ENCODE measurements around the gene ZFP90.
"Not testable (repeated sequence)": the region's sequence is repeated elsewhere in the genome, so short reads cannot be mapped to it uniquely, and the experiment has no call there.

The ZFP90 gene

GRCh38 chr16:68492543-68493411 is 46.3 kb upstream of the ZFP90 start:
- Mint-ChIP-seq H3K27me3 (ENCODE audit: low read depth) (peaks cover 6% of the 10 kb centered on the region), H3K4me3 (no peak overlapping the region), H3K4me1 (peaks cover 14% of the 10 kb centered on the region), H3K36me3 (ENCODE audit: low read depth) (no peaks in the 10 kb centered on the region), H3K27ac (no peak overlapping the region), H3K9me3 (peaks cover 3% of the 10 kb centered on the region)
- TF ChIP-seq, protein P1, sequence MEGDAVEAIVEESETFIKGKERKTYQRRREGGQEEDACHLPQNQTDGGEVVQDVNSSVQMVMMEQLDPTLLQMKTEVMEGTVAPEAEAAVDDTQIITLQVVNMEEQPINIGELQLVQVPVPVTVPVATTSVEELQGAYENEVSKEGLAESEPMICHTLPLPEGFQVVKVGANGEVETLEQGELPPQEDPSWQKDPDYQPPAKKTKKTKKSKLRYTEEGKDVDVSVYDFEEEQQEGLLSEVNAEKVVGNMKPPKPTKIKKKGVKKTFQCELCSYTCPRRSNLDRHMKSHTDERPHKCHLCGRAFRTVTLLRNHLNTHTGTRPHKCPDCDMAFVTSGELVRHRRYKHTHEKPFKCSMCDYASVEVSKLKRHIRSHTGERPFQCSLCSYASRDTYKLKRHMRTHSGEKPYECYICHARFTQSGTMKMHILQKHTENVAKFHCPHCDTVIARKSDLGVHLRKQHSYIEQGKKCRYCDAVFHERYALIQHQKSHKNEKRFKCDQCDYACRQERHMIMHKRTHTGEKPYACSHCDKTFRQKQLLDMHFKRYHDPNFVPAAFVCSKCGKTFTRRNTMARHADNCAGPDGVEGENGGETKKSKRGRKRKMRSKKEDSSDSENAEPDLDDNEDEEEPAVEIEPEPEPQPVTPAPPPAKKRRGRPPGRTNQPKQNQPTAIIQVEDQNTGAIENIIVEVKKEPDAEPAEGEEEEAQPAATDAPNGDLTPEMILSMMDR (IDR thresholded peaks at IDR 0.05; ENCODE audit: unreplicated experiment in 3 of 3): no peak

DNA sequence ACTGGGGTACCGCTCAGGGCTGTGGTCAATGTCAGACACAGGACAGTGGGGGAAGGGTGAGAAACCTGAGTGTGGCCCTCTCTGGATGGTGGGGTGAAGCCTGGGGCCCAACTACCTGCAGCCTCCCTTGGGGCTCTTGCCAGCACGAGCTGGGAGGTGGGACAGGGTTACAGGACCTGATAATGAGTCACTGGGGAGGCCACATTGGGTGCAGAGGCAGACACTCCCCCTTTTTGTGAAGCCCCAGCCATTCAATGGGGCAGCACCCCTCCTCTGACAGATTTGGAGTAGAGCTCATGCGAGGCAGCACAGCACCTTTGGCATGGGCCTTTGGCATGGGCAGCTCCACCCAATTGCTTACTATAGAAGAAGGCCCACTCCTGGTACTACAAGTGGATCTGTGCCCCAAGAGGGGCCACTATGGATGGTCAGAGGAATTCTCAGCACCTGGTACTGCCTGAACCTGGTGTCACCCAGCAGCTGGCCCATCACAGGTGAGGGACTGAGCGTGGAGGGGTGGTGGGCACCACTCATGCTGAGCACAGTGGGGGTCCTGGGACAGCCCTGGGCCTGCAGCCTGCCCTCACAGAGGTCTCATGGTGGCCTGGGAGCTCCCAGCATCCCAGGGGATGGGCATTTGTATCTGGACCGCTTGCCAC is 45.5 kb upstream of the ZFP90 start:
- Mint-ChIP-seq H3K4me3 (no peak overlapping the region), H3K9me3 (peaks cover 3% of the 10 kb centered on the region), H3K4me1 (peaks cover 14% of the 10 kb centered on the region), H3K36me3 (ENCODE audit: low read depth) (no peaks in the 10 kb centered on the region), H3K27ac (no peak overlapping the region), H3K27me3 (ENCODE audit: low read depth) (peaks cover 6% of the 10 kb centered on the region)
- TF ChIP-seq, protein P1 (IDR thresholded peaks at IDR 0.05; ENCODE audit: unreplicated experiment in 3 of 3): no peak

GRCh38 chr16:68494261-68494660 is 44.8 kb upstream of the ZFP90 start:
- not testable (repeated sequence) for H3K4me3 Mint-ChIP-seq, H3K27ac Mint-ChIP-seq

DNA sequence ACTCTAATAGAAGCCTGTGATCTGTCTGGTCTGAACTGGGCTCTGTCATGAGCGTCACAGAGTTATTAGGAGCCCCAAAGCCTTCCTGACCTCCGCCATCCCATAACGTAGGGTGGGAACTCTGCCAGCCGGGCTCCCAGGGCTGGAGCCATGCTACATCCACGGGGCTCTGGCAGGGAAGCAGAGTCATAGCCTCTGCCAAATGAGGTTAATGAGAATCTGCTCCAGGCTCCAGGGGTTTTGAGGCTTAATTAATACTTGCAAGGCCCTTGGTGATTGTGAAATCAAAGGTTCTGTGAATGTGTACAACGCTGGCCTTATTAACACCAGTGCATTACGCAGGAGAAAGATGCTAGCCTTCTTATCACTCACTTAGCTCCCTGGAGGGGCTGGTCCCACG is 42.4 kb upstream of the ZFP90 start:
- Mint-ChIP-seq H3K4me3 (no peak overlapping the region), H3K4me1 (peaks cover 9% of the 10 kb centered on the region), H3K27me3 (ENCODE audit: low read depth) (peaks cover 12% of the 10 kb centered on the region), H3K9me3 (peaks cover 3% of the 10 kb centered on the region), H3K27ac (no peak overlapping the region), H3K36me3 (ENCODE audit: low read depth) (no peaks in the 10 kb centered on the region)
- TF ChIP-seq, protein P1 (IDR thresholded peaks at IDR 0.05; ENCODE audit: unreplicated experiment in 3 of 3): no peak

More at GRCh38 chr16:68494261-68494660, 44.8 kb upstream of the ZFP90 start:
- not testable (repeated sequence) for H3K9me3 Mint-ChIP-seq; H3K27me3 Mint-ChIP-seq (ENCODE audit: low read depth); H3K36me3 Mint-ChIP-seq (ENCODE audit: low read depth)
- H3K4me1 Mint-ChIP-seq: peaks cover 19% of the 10 kb centered on the region

DNA sequence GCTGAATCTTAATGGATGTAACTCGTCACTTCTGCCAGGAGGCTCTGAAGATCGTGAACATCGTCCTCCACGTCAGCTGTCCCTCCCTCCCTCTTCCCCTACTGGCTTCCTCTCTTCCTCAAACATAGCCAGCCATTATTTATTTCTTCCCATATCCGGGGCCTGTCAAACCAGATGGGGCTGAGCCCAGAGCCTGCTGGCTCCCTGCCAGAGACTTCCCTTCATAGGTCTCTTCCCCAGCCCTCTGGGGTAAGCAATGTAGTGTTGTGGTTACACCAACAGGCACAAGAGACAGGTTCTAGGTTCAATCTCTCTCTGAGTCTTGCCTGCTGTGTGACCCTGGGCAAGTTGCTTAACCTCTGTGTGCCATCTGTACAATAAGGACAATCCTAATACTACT is 40.1 kb upstream of the ZFP90 start:
- peaks cover 21% of the 10 kb centered on the region for H3K27me3 Mint-ChIP-seq (ENCODE audit: low read depth)

GRCh38 chr16:68503334-68503733 is 35.8 kb upstream of the ZFP90 start:
- no peaks in the 10 kb centered on the region for H3K9me3 Mint-ChIP-seq
- H3K4me3 Mint-ChIP-seq: no peak overlapping the region
- H3K36me3 Mint-ChIP-seq (ENCODE audit: low read depth): no peaks in the 10 kb centered on the region
- peaks cover 51% of the 10 kb centered on the region for H3K27me3 Mint-ChIP-seq (ENCODE audit: low read depth)
- H3K27ac Mint-ChIP-seq: no peak overlapping the region
- TF ChIP-seq, protein P1 (IDR thresholded peaks at IDR 0.05; ENCODE audit: unreplicated experiment in 3 of 3): no peak
- peaks cover 6% of the 10 kb centered on the region for H3K4me1 Mint-ChIP-seq

More for the DNA sequence above, 40.1 kb upstream of the ZFP90 start:
- Mint-ChIP-seq H3K9me3 (no peaks in the 10 kb centered on the region), H3K4me1 (peaks cover 6% of the 10 kb centered on the region), H3K36me3 (ENCODE audit: low read depth) (no peaks in the 10 kb centered on the region), H3K4me3 (no peak overlapping the region), H3K27ac (peak overlapping the region in 1 of 3 experiments; percentile 72)
- TF ChIP-seq, protein P1 (IDR thresholded peaks at IDR 0.05; ENCODE audit: unreplicated experiment in 3 of 3): no peak

Data from nephron (organoid).